DND-41 (cell line): ENCODE data around the gene RETREG2.

Experiments used
- ATAC-seq: fragments of 200-7000 bp; cut with Tn5 transposase; 3 replicates; pipeline ENCODE4 v1.9.1; 2021; ENCODE audit warnings: low read depth; ENCODE audit not compliant: insufficient read depth
- DNase-seq: peaks from one replicate; pipeline ENCODE4 v3.0.0-alpha.2; 2020
- H2AFZ ChIP-seq: 2 replicates; pipeline ENCODE4 v1.6.0; 2012; ENCODE audit warnings: low read depth, low read length
- H3K27ac ChIP-seq: 2 replicates; pipeline ENCODE4 v1.5.1; 2012; ENCODE audit warnings: low read length, inconsistent platforms
- H3K27me3 ChIP-seq: fragments of 200-600 bp; sonication (generic); 2 replicates; pipeline ENCODE4 v1.6.0; 2012; ENCODE audit warnings: low read length, mild to moderate bottlenecking, inconsistent platforms; ENCODE audit not compliant: insufficient read depth, poor library complexity
- H3K36me3 ChIP-seq: 2 replicates; pipeline ENCODE4 v1.5.1; 2012; ENCODE audit warnings: low read length, inconsistent platforms; ENCODE audit not compliant: insufficient read depth
- H3K4me1 ChIP-seq: 2 replicates; pipeline ENCODE4 v1.5.1; 2012; ENCODE audit warnings: mild to moderate bottlenecking, low read length; ENCODE audit not compliant: insufficient read depth
- H3K4me2 ChIP-seq: 2 replicates; pipeline ENCODE4 v1.6.0; 2012; ENCODE audit warnings: mild to moderate bottlenecking, moderate library complexity, low read length, inconsistent platforms; ENCODE audit not compliant: insufficient read depth
- H3K4me3 ChIP-seq, 2 experiments: fragments of 200-600 bp in 1 of 2; shearing (Covaris generic) in 1 of 2; 2 replicates each; pipeline ENCODE4 v1.5.1; 2012 to 2016; ENCODE audit warnings: inconsistent platforms in 2 of 2, low read length in 2 of 2, mild to moderate bottlenecking in 2 of 2, low read depth in 1 of 2, moderate library complexity in 1 of 2
- H3K79me2 ChIP-seq: 2 replicates; pipeline ENCODE4 v1.6.0; 2012; ENCODE audit warnings: low read length, inconsistent platforms; ENCODE audit not compliant: insufficient read depth
- H3K9ac ChIP-seq: 2 replicates; pipeline ENCODE4 v1.6.0; 2012; ENCODE audit warnings: low read depth, mild to moderate bottlenecking, inconsistent platforms, low read length, moderate library complexity
- H3K9me3 ChIP-seq: 2 replicates; pipeline ENCODE4 v1.5.1; 2012; ENCODE audit warnings: low read length, moderate library complexity, mild to moderate bottlenecking, inconsistent platforms; ENCODE audit not compliant: insufficient read depth, severe bottlenecking
- H4K20me1 ChIP-seq: 2 replicates; pipeline ENCODE4 v1.6.0; 2012; ENCODE audit warnings: low read length; ENCODE audit not compliant: insufficient read depth
- EZH2 ChIP-seq: IDR thresholded peaks from 3 replicates; pipeline ENCODE4 v1.6.1; 2012; ENCODE audit warnings: borderline replicate concordance, low read depth, mild to moderate bottlenecking, moderate library complexity, low read length, inconsistent platforms; ENCODE audit not compliant: severe bottlenecking
- TF ChIP-seq, protein P1 (sequence below): IDR thresholded peaks from 2 replicates; pipeline ENCODE4 v1.5.1; 2012; ENCODE audit warnings: borderline replicate concordance, low read length, moderate library complexity, mild to moderate bottlenecking; ENCODE audit not compliant: poor library complexity, severe bottlenecking; ENCODE audit errors: extremely low read depth

Gene RETREG2

DNA sequence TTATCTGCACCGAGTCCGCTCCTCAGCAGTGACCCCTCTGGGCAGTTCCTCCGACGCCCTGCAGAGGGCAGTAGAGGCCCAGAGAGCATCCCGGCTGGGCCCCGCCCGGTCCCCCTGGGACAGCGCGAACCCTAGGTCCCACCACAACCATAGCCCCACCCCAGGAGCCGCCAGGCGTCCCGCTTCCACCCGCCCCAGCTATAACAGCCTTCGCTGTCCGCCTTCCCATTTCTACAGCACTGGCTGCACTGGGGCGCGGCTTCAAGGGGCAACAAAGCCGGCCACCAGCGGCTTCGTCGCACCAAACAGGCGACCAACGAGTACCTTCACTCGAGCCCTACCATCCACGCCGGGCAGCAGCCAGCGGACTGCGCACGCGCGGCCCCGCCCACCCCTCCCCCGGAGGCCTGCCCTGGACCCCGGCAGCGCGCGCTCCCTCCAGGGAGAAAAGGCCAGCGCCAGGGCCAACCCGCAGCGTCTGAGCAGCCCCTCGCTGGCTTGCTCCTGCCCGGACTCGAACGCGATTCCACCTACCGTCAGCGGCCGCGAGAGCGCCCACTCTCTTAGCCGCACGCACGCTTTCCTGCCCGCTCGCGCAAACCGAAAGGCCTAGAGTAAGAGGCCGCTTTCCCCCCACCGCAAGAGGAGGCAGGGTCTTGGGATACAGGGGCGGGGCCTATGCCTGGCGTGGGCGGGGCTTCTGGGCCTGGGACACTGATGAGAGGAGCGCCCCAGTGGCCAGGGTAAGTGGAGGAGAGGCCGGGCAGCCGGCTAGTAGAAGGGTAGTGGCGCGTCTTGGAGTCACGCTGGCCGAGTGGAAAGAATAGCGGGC is 17.7 kb upstream of the RETREG2 start, which contains the start of gene NHEJ1:
Gene NHEJ1 (minus strand): TSS at position 630 of the 832 bp plus-strand sequence. CDS start 2,453 bp downstream, outside the sequence.
- H3K27me3 ChIP-seq, result no peaks in the 10 kb centered on the region
- peak within 1 kb of the TSS; percentile 34 to 72 for H3K4me3 ChIP-seq
- ATAC-seq, result peak; percentile 85

DNA sequence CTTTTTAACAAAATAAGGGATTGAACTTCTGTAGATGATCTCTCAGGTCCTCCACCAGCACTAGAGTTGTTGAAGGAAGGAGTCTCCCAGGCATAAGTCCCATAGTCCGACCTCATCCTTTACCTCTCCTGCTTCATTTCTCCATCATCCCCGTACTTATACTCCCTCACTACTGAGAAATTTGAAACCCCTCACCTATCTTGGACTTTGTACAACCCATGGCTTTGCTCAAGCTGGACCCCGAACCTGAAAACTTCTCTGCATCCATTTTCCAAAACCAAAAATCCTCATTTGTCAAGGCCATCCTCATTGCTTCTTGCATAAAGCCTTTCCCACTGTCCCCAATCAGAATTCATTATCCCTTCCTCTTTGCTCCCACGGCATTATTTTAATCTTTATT is 17.0 kb upstream of the RETREG2 start:
- peak overlapping the region; percentile 96; the same call in 1 of the 2 replicates for H2AFZ ChIP-seq

More for the DNA sequence above, 17.7 kb upstream of the RETREG2 start, which contains the start of gene NHEJ1:
- peaks cover 15% of the 10 kb centered on the region for H3K4me1 ChIP-seq
- H3K36me3 ChIP-seq, result peaks cover 2% of the 10 kb centered on the region; the same call in 1 of the 2 replicates
- H2AFZ ChIP-seq, result peak within 1 kb of the TSS; percentile 96
- DNase-seq, result peak; percentile 93
- H3K9ac ChIP-seq, result peak within 1 kb of the TSS; percentile 72
- no peaks in the 10 kb centered on the region for H3K79me2 ChIP-seq
- TF ChIP-seq, protein P1, sequence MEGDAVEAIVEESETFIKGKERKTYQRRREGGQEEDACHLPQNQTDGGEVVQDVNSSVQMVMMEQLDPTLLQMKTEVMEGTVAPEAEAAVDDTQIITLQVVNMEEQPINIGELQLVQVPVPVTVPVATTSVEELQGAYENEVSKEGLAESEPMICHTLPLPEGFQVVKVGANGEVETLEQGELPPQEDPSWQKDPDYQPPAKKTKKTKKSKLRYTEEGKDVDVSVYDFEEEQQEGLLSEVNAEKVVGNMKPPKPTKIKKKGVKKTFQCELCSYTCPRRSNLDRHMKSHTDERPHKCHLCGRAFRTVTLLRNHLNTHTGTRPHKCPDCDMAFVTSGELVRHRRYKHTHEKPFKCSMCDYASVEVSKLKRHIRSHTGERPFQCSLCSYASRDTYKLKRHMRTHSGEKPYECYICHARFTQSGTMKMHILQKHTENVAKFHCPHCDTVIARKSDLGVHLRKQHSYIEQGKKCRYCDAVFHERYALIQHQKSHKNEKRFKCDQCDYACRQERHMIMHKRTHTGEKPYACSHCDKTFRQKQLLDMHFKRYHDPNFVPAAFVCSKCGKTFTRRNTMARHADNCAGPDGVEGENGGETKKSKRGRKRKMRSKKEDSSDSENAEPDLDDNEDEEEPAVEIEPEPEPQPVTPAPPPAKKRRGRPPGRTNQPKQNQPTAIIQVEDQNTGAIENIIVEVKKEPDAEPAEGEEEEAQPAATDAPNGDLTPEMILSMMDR, result peak; percentile 96
- no peak for TF ChIP-seq EZH2
- H3K4me2 ChIP-seq, result peak within 1 kb of the TSS; percentile 72
- no peaks in the 10 kb centered on the region for H3K9me3 ChIP-seq
- H3K27ac ChIP-seq, result peak within 1 kb of the TSS; percentile 96
- H4K20me1 ChIP-seq, result no peaks in the 10 kb centered on the region

DNA sequence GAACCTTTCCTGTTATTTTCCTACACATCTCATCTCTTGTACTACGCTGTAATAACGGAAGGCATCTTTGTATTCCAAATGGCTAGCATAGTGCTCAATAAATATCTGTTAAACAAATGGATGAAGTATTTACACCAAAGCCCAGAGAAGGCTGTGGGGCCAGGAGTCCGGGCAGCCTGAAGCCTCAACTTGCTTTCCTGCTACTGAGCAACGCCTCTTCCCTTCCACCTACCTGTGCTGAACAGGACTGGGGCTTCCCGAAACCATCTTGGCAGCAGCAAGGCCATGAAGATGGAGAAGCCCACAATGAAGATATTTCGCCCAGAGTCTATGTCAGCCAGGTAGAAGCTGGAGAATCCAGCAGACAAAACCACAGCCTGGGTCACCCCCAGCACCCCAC is 14.9 kb upstream of the RETREG2 start:
- H3K4me3 ChIP-seq, result no peak overlapping the region
- no peak for TF ChIP-seq EZH2
- no peak overlapping the region for H3K9ac ChIP-seq
- DNase-seq, result no peak
- no peak overlapping the region for H3K4me2 ChIP-seq
- no peak overlapping the region for H2AFZ ChIP-seq
- H3K27ac ChIP-seq, result no peak overlapping the region
- peaks cover 15% of the 10 kb centered on the region for H3K4me1 ChIP-seq
- ATAC-seq, result no peak
- H4K20me1 ChIP-seq, result no peaks in the 10 kb centered on the region
- no peaks in the 10 kb centered on the region for H3K79me2 ChIP-seq
- H3K36me3 ChIP-seq, result no peaks in the 10 kb centered on the region
- no peaks in the 10 kb centered on the region for H3K9me3 ChIP-seq
- no peaks in the 10 kb centered on the region for H3K27me3 ChIP-seq

More for the DNA sequence above, 17.0 kb upstream of the RETREG2 start:
- peak overlapping the region; percentile 96 for H3K27ac ChIP-seq
- ATAC-seq (no peak), DNase-seq (no peak)
- H3K4me1 ChIP-seq, result peaks cover 15% of the 10 kb centered on the region
- H3K79me2 ChIP-seq, result no peaks in the 10 kb centered on the region
- no peaks in the 10 kb centered on the region for H4K20me1 ChIP-seq
- H3K4me3 ChIP-seq, result peak overlapping the region; percentile 34 to 72; a peak in 3 of 4 replicates
- no peaks in the 10 kb centered on the region for H3K9me3 ChIP-seq
- no peaks in the 10 kb centered on the region for H3K27me3 ChIP-seq
- H3K9ac ChIP-seq, result peak overlapping the region; percentile 72
- peaks cover 2% of the 10 kb centered on the region; the same call in 1 of the 2 replicates for H3K36me3 ChIP-seq
- peak overlapping the region; percentile 72 for H3K4me2 ChIP-seq
- no peak for TF ChIP-seq EZH2
- TF ChIP-seq, protein P1, result no peak
